Neural crest cell (in vitro differentiated cells): ENCODE measurements around the gene NR1H3. TPM values are rescaled to one million over a fixed set of nuclear protein-coding genes. Genes with fewer than 3 reads are reported as not detected.

Experiments
- DNase-seq: peaks from one replicate; pipeline ENCODE4 v3.0.0; 2021; ENCODE audit warnings: low read depth, mixed read lengths, low spot score
- H3K27ac Mint-ChIP-seq: one replicate; pipeline ENCODE4 v1.8.0; 2021; ENCODE audit warnings: mild to moderate bottlenecking, mixed read lengths; ENCODE audit not compliant: unreplicated experiment
- H3K27me3 Mint-ChIP-seq: 2 replicates; pipeline ENCODE4 v1.8.0; 2021; ENCODE audit warnings: low read depth, mild to moderate bottlenecking, mixed read lengths
- H3K36me3 Mint-ChIP-seq: 2 replicates; pipeline ENCODE4 v1.8.0; 2021; ENCODE audit warnings: low read depth, mild to moderate bottlenecking, mixed read lengths
- H3K4me1 Mint-ChIP-seq: 2 replicates; pipeline ENCODE4 v1.8.0; 2021; ENCODE audit warnings: mixed read lengths
- H3K4me3 Mint-ChIP-seq: one replicate; pipeline ENCODE4 v1.8.0; 2021; ENCODE audit warnings: mild to moderate bottlenecking, mixed read lengths
- H3K9me3 Mint-ChIP-seq: 2 replicates; pipeline ENCODE4 v1.8.0; 2021; ENCODE audit warnings: mixed read lengths
- CTCF ChIP-seq: fragments of 200-600 bp; sonication (generic); conservative IDR thresholded peaks from 2 replicates; pipeline ENCODE4 v1.5.0; 2021; ENCODE audit warnings: antibody characterized with exemption, mild to moderate bottlenecking
- total RNA-seq: library from RNA; stranded (reverse); gene quantifications from 2 replicates; pipeline ENCODE4 v1.2.1, GENCODE V29; 2021

NR1H3 gene
- total RNA-seq, 1 donor from 2014 or later, result 15.2 TPM

GRCh38 chr11:47244448-47245350 lies 13.1 kb upstream of the NR1H3 start:
- no peak for DNase-seq
- Mint-ChIP-seq H3K27me3 (no peaks in the 10 kb centered on the region), H3K27ac (no peak overlapping the region), H3K4me3 (peak overlapping the region; percentile 42), H3K36me3 (peaks cover 15% of the 10 kb centered on the region), H3K9me3 (no peaks in the 10 kb centered on the region), H3K4me1 (peaks cover 20% of the 10 kb centered on the region)
- no peak for TF ChIP-seq CTCF

GRCh38 chr11:47245611-47246357 lies 12.0 kb upstream of the NR1H3 start:
- peaks cover 20% of the 10 kb centered on the region for H3K4me1 Mint-ChIP-seq
- TF ChIP-seq CTCF, result no peak
- H3K27ac Mint-ChIP-seq, result peak overlapping the region; percentile 47
- no peaks in the 10 kb centered on the region for H3K27me3 Mint-ChIP-seq
- no peak for DNase-seq
- peak overlapping the region; percentile 100 for H3K4me3 Mint-ChIP-seq
- H3K36me3 Mint-ChIP-seq, result peaks cover 10% of the 10 kb centered on the region
- H3K9me3 Mint-ChIP-seq, result no peaks in the 10 kb centered on the region

GRCh38 chr11:47247502-47247901 lies 10.3 kb upstream of the NR1H3 start:
- Mint-ChIP-seq H3K9me3 (no peaks in the 10 kb centered on the region), H3K4me1 (peaks cover 20% of the 10 kb centered on the region), H3K4me3 (peak overlapping the region; percentile 100), H3K27ac (no peak overlapping the region), H3K27me3 (no peaks in the 10 kb centered on the region), H3K36me3 (peaks cover 2% of the 10 kb centered on the region)
- no peak for DNase-seq
- TF ChIP-seq CTCF, result no peak

- no peak for TF ChIP-seq CTCF
- Mint-ChIP-seq H3K4me3 (peak overlapping the region; percentile 100), H3K27me3 (no peaks in the 10 kb centered on the region), H3K27ac (peak overlapping the region; percentile 100), H3K36me3 (peaks cover 1% of the 10 kb centered on the region), H3K9me3 (no peaks in the 10 kb centered on the region), H3K4me1 (peaks cover 20% of the 10 kb centered on the region)
- no peak for DNase-seq
Measured at GRCh38 chr11:47248304-47248663, 9.5 kb upstream of the NR1H3 start.

- Mint-ChIP-seq H3K4me3 (peak within 1 kb of the TSS; percentile 100), H3K9me3 (no peaks in the 10 kb centered on the region), H3K27ac (peak within 1 kb of the TSS; percentile 100), H3K4me1 (peaks cover 20% of the 10 kb centered on the region), H3K36me3 (no peaks in the 10 kb centered on the region), H3K27me3 (no peaks in the 10 kb centered on the region)
- peak; percentile 84 for DNase-seq
- peak; percentile 34 for TF ChIP-seq CTCF
Measured at GRCh38 chr11:47248664-47249377, 9.0 kb upstream of the NR1H3 start, which contains the start of gene ACP2. Gene ACP2, minus strand, starts transcription at chr11:47248814. Its CDS starts 25 bp downstream, at chr11:47248789.
